ENCODE results near the gene DONSON.

DNA sequence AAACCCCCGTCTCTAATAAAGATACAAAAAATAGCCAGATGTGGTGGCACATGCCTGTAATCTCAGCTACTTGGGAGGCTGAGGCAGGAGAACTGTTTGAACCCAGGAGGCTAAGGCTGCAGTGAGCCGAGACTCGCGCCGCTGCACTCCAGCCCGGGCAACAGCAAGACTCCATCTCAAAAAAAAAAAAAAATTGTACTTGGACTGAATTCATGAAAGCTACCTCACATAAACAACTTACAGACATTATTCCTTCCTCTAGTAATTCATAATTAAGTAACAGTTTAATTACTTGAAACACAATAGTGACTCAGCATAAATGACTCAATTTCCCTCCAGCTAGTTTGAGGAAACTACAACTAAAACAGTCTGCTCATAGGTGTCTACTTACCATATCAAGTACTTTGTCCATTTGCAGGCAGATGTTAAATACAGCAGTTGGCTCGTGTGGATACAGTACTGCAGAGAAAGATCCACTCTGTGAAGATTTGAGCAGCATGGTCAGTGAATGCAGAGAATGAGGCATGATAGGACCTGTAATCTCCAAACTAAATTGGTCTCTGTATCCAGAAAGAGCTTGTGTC lies 9.4 kb downstream of the DONSON start:
- no peak for TF ChIP-seq GATA2 (IDR thresholded peaks at IDR 0.05; ENCODE audit: low read depth, low read length)
- TF ChIP-seq GATA3 (IDR thresholded peaks at IDR 0.05; ENCODE audit: low read depth, low read length), result no peak
